K562 (cell line): Measurements from ENCODE around the gene ARMC6. TPM values are rescaled to one million over a fixed set of nuclear protein-coding genes. Genes with fewer than 3 reads are reported as not detected.

Experiments used
- BDP1 ChIP-seq: IDR thresholded peaks from 3 replicates; pipeline ENCODE4 v1.6.1; 2011; ENCODE audit not compliant: insufficient read length, insufficient read depth
- CREB1 ChIP-seq, 2 experiments: sonication (generic) in 1 of 2; formaldehyde crosslinking in 1 of 2; IDR thresholded peaks; 2 replicates each; pipeline versions ENCODE4 v1.6.1 to v1.8.0; 2012 to 2022; ENCODE audit warnings: inconsistent platforms in 1 of 2, mild to moderate bottlenecking in 1 of 2, missing genetic modification reagents in 1 of 2, moderate library complexity in 1 of 2
- E2F5 ChIP-seq: sonication (generic); formaldehyde crosslinking; IDR thresholded peaks from 2 replicates; pipeline ENCODE4 v1.8.0; 2022; ENCODE audit warnings: mild to moderate bottlenecking, missing genetic modification reagents
- HMG20A ChIP-seq: fragments of 450-650 bp; formaldehyde crosslinking; conservative IDR thresholded peaks from 2 replicates; pipeline ENCODE4 v1.4.0; 2020; ENCODE audit warnings: mild to moderate bottlenecking, mixed read lengths
- KLF1 ChIP-seq: fragments of 450-650 bp; IDR thresholded peaks from 2 replicates; pipeline ENCODE4 v1.6.1; 2016; ENCODE audit warnings: missing genetic modification characterization, missing compliant biosample characterization
- MCM5 ChIP-seq: fragments of 450-650 bp; IDR thresholded peaks from 2 replicates; pipeline ENCODE4 v1.6.1; 2016; ENCODE audit warnings: low read depth
- SIRT6 ChIP-seq: IDR thresholded peaks from one replicate; pipeline ENCODE4 v1.6.1; 2012; ENCODE audit warnings: low read depth, mild to moderate bottlenecking, control low read depth, inconsistent platforms, low read length, moderate library complexity
- STAG1 ChIP-seq: sonication (generic); formaldehyde crosslinking; IDR thresholded peaks from 2 replicates; pipeline ENCODE4 v1.5.0; 2020; ENCODE audit warnings: missing genetic modification reagents, borderline replicate concordance
- XRCC3 ChIP-seq: fragments of 450-650 bp; IDR thresholded peaks from 2 replicates; pipeline ENCODE4 v1.6.1; 2017; ENCODE audit warnings: mild to moderate bottlenecking, moderate library complexity
- ZNF23 ChIP-seq: fragments of 250-450 bp; sonication (Bioruptor Pico); IDR thresholded peaks from 2 replicates; pipeline ENCODE4 v1.4.0; 2020; ENCODE audit warnings: mild to moderate bottlenecking
- ZNF407 ChIP-seq: fragments of 450-650 bp; IDR thresholded peaks from 2 replicates; pipeline ENCODE4 v1.6.1; 2016; ENCODE audit warnings: low read depth
- ZNF41 ChIP-seq: fragments of 250-450 bp; sonication (Bioruptor Pico); conservative IDR thresholded peaks from 2 replicates; pipeline ENCODE4 v1.4.0; 2020; ENCODE audit warnings: mild to moderate bottlenecking
- polyA plus RNA-seq, 8 experiments: library from polyadenylated mRNA; depleted of rRNA in 4 of 8; stranded (reverse) in 5 of 8; unstranded in 3 of 8; fragments of >200 nt; fragmentation: Nextera tagmentation in 2 of 8; fragmentation: Illumina TruSeq in 1 of 8; extraction: Ambion mirVana in 2 of 8; extraction: Trizol in 1 of 8; gene quantifications; 2 replicates each; pipeline versions ENCODE4 v1.2.1 to v1.2.3, GENCODE V29; 2011 to 2014; ENCODE audit warnings: inconsistent platforms in 1 of 8, missing spikeins in 1 of 8
- total RNA-seq, 7 experiments: library from RNA; depleted of rRNA in 6 of 7; stranded (reverse); fragments of >200 nt in 6 of 7; fragmentation: Illumina TruSeq in 2 of 7; extraction: Trizol in 2 of 7; gene quantifications; 2 replicates each; pipeline versions ENCODE4 v1.2.1 to v1.2.3, GENCODE V29; 2011 to 2021; ENCODE audit warnings: low replicate concordance in 1 of 7
- TF ChIP-seq, protein P1 (sequence below): sonication (generic); formaldehyde crosslinking; IDR thresholded peaks from 2 replicates; pipeline ENCODE4 v1.8.0; 2022; ENCODE audit warnings: mild to moderate bottlenecking, missing genetic modification reagents

Gene ARMC6
- total and polyA plus RNA-seq, 9 of the 15 experiments (the other 6 are each of a cell fraction or from before 2014, with no cell fraction given): 2.1 to 93.4 (median 63.6) TPM

- no peak for TF ChIP-seq SIRT6
- no peak for TF ChIP-seq ZNF23 (CRISPR knock-in tag)
- TF ChIP-seq MCM5: no peak
- no peak for TF ChIP-seq XRCC3
- no peak for TF ChIP-seq ZNF41 (CRISPR knock-in tag)
- no peak; the same call in 1 of the 2 replicates for TF ChIP-seq KLF1 (tag)
- TF ChIP-seq, protein P1, sequence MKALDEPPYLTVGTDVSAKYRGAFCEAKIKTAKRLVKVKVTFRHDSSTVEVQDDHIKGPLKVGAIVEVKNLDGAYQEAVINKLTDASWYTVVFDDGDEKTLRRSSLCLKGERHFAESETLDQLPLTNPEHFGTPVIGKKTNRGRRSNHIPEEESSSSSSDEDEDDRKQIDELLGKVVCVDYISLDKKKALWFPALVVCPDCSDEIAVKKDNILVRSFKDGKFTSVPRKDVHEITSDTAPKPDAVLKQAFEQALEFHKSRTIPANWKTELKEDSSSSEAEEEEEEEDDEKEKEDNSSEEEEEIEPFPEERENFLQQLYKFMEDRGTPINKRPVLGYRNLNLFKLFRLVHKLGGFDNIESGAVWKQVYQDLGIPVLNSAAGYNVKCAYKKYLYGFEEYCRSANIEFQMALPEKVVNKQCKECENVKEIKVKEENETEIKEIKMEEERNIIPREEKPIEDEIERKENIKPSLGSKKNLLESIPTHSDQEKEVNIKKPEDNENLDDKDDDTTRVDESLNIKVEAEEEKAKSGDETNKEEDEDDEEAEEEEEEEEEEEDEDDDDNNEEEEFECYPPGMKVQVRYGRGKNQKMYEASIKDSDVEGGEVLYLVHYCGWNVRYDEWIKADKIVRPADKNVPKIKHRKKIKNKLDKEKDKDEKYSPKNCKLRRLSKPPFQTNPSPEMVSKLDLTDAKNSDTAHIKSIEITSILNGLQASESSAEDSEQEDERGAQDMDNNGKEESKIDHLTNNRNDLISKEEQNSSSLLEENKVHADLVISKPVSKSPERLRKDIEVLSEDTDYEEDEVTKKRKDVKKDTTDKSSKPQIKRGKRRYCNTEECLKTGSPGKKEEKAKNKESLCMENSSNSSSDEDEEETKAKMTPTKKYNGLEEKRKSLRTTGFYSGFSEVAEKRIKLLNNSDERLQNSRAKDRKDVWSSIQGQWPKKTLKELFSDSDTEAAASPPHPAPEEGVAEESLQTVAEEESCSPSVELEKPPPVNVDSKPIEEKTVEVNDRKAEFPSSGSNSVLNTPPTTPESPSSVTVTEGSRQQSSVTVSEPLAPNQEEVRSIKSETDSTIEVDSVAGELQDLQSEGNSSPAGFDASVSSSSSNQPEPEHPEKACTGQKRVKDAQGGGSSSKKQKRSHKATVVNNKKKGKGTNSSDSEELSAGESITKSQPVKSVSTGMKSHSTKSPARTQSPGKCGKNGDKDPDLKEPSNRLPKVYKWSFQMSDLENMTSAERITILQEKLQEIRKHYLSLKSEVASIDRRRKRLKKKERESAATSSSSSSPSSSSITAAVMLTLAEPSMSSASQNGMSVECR (CRISPR knock-in tag): peak; percentile 32
- peak; percentile 82; the same call in 1 of the 2 replicates for TF ChIP-seq E2F5
- no peak; the same call in 1 of the 2 replicates for TF ChIP-seq ZNF407
- no peak for TF ChIP-seq HMG20A (CRISPR knock-in tag)
- TF ChIP-seq STAG1 (CRISPR knock-in tag): no peak
- no peak for TF ChIP-seq BDP1
- peak; percentile 71 for TF ChIP-seq CREB1 (IDR thresholded peaks at IDR 0.05)
- TF ChIP-seq CREB1 (CRISPR knock-in tag; IDR thresholded peaks at IDR 0.05): peak; percentile 30; the same call in 1 of the 2 replicates
Observed at GRCh38 chr19:19059837-19060611, 26.6 kb downstream of the ARMC6 start (continued).
